GM18499 (cell line): ENCODE results near the gene CTNNA3.

Experiments used
- ATAC-seq: cut with Tn5 transposase; IDR thresholded peaks from one replicate; pipeline ENCODE4 v1.9.1; 2021; ENCODE audit warnings: moderate number of reproducible peaks; ENCODE audit not compliant: insufficient read depth, unreplicated experiment

CTNNA3 gene

DNA sequence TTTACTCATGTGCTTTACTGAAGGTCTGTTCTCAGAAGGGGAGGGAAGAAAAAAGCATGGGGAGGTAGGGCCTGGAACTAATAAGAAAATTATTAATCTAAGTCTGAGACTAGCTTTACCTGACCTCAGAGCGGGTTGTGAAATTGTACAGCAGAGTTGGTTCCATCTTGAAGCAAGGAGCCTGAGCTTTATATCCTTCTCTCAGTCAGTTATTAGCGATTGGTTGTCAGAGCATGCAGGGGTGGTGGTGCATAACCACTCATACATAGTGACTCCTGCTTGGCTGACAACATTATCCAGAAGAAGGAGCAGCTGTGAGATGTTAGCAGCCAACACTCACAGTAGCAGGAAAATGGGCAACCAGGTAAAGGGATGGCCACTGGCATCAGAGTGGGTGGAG lies 1746.5 kb downstream of the CTNNA3 start:
- ATAC-seq, result no peak

DNA sequence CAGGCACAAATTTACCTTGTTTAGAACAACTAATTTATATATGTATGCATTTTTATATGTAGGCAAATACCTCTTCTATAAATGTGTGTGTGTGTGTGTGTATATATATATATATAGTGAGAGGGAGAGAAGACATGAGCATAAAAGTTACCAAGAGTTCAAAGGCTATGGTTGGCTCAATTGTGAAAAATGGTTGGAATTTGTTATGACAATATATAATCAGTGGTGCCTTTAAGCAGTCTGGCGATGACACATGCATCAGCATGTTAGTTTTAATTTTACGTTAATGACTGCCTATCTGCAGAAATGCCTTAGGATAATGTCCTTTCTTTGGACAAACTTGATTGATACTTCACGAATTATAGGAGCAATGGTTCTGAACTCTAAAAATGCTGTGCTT lies 1750.9 kb downstream of the CTNNA3 start:
- ATAC-seq, result no peak

DNA sequence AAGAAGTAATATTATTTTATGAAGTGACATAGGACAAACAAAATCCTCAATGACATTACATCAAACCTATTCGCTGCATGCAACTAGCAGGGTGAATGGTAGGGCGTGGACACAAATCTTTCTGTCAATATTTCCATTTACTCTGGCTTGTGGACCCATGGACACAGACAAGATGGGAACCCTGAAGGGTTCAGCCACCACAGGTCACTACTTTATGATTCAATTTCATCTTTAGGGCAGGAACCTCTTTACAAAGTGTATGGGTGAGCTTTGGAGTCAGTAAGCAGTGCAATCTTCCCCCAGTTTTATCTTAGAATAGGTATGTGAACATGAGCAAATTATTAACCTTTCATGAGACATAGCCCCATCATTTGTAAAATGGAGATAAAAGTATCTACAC lies 1752.5 kb downstream of the CTNNA3 start:
- no peak for ATAC-seq

DNA sequence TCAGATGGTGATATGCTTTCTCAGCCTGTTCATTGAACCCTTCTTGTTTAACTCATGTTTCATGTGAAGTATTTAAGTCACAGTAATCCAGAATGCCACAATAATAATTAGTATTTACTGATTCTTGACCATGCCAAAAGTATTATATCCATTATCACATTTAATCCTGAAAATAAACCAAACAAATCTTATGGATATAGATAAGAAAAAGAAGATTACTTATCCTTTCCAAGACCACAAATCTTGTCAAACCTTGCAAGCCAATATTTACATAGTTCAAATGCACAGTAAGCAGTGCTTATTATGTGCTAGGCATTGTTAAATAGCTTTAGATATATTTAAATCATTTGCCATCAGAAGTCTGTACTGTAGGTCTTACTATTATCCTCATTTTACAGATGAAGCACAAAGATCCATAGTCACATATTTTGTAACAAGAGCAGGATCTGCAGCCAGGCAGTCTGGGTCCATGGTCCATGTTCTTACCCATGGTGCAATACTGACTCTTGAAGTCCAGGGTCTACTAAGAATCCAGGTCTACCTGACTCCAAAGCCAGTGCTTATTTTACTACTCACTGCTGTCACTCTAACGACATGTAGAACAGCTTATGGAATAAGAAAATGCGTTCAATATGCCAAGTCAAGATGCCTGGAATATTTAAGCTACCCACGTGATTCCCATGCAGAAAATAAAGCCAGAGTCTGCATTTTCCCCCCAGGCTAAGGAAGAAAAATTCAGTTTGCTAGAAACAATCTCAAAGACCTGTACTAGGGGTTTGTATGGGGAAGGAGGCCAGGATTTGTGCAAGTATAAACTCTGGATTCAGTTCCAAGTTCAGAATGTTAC lies 1755.0 kb downstream of the CTNNA3 start:
- no peak for ATAC-seq

DNA sequence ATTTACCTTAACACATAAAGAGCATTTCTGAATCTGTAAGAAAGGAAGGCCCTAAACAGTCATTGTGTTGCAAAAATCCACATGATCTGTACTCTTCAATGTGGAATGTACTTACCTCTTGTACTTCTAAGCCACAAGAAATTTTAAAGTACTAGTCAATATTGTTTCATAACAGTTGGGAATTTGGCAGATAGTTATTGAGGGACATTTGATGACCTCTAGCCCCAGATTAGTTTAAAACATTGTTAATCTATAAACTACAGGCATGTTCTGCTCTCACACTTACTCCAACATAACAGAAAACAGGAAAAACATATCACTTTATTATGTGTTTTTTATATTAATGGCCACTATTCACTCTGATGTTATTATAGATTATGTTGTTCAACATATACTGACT lies 1755.9 kb downstream of the CTNNA3 start:
- no peak for ATAC-seq

DNA sequence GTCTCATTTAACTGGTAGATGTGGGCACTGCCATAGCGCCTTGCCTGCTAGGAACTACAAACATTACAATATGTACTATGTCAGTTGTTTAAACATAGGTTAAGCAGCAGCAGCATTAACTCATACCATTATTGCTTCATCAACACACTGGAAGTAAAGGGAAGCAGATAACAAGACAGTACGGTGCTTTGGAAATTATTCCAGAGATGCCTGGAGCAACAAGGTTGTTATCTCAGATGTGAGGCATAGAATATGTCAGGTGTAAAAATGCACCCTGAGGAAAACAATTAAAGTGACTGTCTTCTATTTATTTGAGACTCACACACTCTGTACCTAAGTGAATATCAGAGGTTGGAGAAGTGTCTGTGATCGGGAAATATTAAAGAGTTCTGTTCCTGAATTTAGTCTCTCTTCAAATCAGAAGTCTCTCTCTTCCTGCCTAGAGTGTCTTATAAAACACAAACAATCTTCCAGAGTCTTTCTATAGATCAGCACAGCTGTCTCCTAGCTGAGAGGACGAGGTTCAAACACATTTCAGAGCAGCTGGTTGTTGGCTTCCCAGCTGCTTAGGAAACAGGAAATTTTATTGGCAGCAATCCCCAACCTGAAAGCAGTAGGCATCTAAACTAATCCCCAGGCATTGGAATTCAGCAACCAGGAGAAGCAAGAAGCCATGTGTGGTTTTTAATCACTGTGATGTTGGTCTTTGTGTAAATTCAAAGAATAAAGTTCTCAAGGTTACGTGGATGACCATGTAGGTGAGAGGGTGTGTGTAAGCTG lies 1764.5 kb downstream of the CTNNA3 start:
- no peak for ATAC-seq

DNA sequence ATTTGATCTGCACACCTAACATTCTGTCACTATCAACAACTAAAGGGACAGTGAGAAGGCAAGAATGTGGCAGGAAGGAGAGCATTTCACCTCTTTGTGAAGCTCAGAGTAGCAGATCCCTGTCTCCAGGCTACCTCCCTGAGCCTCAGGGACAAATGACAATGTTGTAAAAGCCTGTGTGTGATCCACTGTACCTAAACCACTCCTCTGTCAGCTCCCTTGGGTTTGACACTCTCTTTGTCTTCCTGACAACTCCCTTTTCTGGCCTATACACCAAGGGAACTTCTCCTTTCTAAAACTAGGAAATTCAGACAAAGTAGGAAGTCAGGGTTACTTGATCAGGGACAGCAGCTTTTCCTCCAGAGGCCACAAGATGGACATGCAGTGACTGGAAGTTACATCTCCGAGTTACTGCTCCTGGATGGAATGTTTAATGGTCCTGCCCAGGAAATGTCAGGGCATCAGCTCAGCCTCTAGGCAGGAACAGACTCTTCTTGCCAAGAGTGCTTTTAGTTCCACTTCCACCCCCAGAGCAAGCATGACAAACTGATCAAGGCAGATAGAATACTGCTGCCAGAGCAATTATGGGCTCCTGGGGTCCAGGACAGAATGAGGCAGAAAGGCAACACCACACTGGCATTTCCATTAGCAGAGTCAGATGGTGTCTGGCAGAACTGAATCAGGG lies 1784.7 kb downstream of the CTNNA3 start:
- ATAC-seq, result no peak

DNA sequence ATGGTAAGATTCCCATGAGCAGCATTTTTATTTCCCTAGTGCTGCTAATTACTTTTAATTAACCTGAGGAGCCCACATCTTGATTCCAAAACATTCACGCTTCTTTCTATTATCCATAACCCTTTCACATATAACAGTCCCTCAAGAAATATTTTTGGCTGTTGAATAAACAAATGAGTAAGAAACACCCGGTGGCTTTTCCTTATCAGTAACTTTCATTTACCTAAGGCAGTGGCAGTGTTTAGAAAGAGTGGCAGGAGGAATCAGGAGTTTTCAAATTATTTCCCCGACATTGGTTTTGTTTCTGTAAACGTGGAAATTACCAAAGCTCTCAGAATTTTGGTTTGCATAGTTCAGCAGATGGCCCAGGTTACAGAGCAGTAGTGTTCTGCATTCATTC lies 1785.8 kb downstream of the CTNNA3 start:
- no peak for ATAC-seq

DNA sequence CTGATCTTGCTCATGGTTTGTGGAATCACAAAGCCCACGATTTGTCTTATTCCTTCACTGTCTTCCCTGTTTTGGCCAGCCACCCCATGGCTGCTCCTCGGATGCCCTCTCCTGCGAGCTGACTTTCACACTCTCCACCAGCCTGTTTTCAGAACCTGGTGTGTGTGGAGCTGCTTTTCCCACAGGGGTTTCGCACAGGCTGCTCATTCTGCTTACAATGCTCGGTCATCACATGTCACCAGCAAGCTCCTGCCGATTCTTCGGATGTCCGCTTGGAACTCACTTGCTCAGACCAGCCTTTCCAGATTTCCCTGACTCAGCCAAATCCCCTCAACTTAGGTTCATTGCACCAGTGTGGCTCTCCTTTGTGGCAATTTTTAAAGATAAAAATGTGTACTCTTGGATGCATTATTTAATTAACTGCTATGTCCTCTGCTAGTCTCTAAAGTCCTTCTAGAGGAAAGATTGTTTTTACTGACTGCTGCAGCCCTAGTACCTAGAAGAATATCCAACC lies 1788.7 kb downstream of the CTNNA3 start:
- no peak for ATAC-seq

DNA sequence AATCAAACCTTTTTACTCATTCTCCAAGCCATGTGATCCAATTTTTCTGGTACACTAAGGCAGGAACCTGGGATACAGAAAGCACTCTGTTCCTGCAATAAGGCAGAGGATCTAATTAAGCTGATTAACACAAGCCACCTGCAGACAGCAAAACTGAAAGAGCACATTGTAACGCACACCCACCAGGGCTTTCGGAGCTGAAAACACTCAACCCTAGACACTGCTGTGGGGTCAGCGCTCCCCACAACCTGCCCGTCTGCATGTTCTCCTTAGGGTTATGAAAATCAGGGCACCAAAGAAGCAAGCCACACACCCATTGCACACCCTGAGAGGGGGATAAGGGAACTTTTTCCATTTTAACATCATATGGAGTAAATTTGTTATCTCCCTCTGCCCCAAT lies 1792.4 kb downstream of the CTNNA3 start:
- ATAC-seq, result no peak

DNA sequence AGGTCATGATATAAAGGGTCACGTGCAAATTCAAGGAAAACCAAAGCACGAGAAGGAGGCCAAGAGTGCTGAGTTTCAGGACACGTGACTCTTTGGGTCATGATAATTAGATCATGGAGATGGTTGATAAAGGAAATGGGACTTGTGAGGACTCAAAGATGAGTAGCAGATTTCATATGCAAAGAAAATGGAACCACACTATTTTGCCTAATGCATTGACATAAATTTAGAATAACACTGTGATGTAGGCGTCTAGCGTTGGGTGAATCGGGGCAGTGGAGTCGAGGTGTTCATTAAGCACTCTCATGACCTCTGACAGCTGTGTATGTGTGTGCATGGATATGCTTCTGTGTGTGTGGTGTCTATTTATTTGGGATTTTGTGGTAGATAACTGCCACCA lies 1795.7 kb downstream of the CTNNA3 start:
- no peak for ATAC-seq

DNA sequence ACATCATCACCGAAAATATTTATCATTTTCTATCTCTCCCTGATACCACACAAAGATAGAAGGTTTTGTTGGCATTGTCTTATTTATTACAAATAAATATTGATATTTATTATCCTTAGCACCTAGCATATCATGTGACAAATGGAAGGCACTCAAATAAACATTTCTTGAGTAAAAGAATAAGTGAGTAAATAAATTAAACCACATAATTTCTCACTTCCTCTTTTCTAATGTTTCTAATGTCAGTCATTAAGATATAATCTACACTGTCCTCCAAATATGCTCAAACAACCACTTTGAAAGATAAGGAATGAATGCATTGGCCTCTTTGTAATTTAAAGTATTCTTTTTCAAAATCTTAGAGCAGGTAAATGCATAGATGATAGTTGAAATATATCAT lies 1797.9 kb downstream of the CTNNA3 start:
- no peak for ATAC-seq

DNA sequence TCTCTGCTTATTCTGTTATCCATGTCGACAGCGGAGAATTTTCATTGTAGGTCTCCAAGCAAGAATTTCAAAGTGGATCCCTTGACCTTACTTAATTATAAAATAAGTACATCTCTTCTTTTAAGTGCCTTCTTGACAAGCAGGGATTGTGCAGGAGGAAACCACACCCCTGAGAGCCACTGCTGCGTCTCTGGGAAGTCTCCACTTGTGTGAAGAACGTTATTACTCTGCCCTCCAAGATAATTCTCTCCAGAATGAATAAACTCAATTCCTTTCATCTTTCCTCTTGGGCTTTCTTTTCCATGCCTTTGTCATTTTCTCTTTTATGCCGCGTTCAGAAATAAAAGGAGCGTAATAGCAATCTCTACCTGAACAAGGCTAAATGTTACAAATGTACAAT lies 1801.0 kb downstream of the CTNNA3 start:
- ATAC-seq, result no peak

DNA sequence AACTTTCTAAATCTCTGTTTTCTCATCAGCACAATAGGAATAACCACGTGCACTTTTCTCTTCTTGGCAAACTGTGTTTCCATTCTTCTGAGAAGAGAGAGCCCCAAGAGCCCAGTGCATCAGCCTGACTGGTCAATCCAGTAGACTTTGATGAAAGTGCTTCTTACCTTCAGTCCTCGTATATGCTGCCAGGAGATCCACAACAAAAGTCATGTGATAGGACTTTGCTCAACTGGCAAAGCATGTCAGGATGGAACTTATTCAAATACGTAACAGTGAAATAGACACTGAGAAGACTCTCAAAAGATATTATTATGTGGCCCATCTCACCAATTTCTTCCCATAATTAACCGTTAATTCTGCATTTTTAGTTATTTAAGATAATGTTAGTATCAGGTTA lies 1801.6 kb downstream of the CTNNA3 start:
- no peak for ATAC-seq

DNA sequence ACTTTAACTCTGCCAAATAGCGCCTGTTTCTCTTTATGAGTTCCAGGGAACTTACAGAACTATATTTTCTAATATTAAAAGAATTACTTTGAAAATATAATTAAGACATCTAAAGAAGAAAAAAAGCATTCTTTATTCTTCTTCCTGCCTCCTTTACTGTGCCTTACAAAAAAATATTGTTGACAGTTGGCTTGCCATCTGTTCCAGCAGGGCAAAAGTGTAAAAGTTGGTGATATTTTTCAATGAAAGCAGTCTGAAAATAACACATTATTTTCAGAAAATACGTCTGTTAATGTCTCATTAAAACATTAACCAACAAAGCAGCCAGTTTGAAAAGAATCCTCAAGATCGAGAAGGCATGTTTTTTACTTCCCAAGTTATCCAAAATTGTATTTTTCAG lies 1802.3 kb downstream of the CTNNA3 start:
- ATAC-seq, result no peak

DNA sequence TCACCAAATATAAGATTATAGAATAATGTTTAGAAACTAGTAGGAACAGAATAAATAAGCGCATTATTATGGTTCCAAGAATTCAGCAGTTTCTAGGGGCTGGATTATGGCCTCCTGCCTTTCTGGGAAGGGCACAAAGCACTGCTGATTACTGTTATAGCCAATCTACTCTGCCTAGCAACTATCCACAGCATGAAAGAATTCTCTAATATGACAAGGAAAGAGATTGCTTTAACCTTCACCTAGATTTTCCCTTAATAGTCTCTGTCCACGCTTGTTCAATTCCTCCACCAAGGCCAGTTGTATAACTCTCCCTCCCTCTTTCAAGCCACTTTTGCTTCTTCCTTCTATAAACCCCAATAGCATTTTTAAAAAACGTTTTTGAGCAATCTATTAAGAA lies 1803.7 kb downstream of the CTNNA3 start:
- ATAC-seq, result no peak

DNA sequence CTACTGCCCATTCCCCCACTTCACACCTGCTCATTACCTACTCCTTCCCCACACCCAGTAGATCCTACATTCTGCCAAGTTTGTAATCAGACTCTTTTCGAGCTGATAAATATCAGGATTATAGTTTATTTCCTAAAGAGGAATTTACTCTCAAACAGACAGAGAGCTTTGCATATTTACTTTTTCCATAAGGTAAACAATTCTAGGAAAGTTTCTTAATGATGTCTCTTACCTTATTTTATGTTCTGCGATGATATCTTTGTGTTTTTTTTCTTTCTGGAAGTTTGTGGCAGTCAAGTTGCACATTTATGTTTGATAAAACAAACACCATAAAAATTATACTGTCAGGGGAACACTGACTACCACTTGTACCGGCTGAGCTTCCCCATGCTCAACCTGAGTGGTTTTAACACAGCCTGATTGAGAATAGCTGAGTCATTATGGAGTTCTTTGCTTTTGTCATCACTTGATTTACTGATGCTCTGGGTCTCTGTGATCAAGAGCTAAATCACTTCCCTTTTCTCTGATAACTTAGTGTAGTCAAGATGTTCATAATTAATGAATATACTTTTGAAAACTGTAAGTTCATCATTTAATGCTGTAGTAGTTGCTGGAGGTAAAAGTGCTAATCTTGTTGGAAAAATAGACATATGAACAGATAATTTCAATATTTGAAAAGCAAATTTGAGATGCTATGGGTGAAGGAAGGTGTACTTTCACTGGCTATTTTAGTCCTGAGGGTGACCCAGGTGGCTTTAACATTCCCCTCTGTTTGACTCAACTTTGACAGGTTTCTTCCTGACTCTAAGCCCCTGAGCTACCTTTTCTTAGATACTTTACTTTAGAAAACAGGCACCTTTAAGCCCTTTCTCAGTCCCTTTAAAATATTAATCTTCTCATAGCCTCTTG lies 1804.7 kb downstream of the CTNNA3 start:
- no peak for ATAC-seq

DNA sequence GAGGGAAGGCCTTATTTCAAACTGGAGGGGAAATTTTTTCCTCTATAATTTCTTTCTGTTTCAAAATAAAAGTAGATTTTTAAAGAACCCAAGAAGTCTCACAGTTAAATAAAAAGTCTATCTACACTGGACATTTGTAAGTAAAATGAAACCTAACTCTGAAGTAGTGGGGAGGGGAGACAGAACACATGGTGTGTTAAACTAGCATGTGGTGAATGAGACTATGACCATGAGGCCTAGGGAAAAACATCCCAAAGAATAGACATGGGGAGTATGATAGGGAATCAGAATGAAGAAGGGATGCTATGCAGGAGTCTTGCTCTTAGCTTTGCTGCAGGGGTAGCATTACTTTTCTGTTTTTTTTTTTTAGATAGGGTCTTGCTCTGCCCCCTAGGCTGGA lies 1831.5 kb downstream of the CTNNA3 start:
- ATAC-seq, result no peak

DNA sequence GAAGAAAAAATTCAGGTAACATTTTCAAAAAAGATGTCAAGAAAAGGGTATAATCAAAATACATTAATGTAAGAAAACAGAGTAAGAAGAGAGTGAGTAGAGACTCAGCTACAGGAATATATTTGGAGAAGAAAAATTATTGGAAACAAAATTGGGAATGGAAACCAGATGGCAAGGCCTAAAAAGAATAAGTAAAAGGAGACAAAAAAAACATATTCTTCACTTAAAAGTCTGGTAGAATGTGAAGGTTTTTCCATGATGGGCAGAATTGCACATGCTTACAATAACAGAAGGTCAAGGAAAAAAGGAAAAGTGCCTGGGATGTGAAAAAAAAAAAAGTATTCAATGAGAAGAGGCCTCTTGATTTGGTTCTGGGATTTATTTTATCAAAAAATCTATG lies 1832.0 kb downstream of the CTNNA3 start:
- no peak for ATAC-seq
